IPS DF 6.9 (cell line): ENCODE data around the gene DIRAS3.
"Not testable (repeated sequence)": the region's sequence is repeated elsewhere in the genome, so short reads cannot be mapped to it uniquely, and the experiment has no call there.

Experiments
- DNase-seq: peaks from one replicate; pipeline ENCODE4 v3.0.0-alpha.2; 2013; ENCODE audit warnings: low read depth, low spot score
- H3K27ac ChIP-seq: one replicate; pipeline ENCODE4 v1.5.1; 2013; ENCODE audit warnings: low read length, control low read depth
- H3K27me3 ChIP-seq: 2 replicates; pipeline ENCODE4 v1.6.1; 2013; ENCODE audit warnings: mild to moderate bottlenecking, low read length; ENCODE audit not compliant: control insufficient read depth, insufficient read depth
- H3K36me3 ChIP-seq: 2 replicates; pipeline ENCODE4 v1.6.1; 2013; ENCODE audit warnings: low read length; ENCODE audit not compliant: control insufficient read depth, insufficient read depth
- H3K4me1 ChIP-seq: 2 replicates; pipeline ENCODE4 v1.6.1; 2013; ENCODE audit warnings: low read length; ENCODE audit not compliant: control insufficient read depth, insufficient read depth
- H3K4me3 ChIP-seq: 2 replicates; pipeline ENCODE4 v1.5.1; 2013; ENCODE audit warnings: mild to moderate bottlenecking, low read length
- H3K9me3 ChIP-seq: 2 replicates; pipeline ENCODE4 v1.6.1; 2013; ENCODE audit warnings: low read length, inconsistent platforms; ENCODE audit not compliant: control insufficient read depth, insufficient read depth
- WGBS: extraction: QIAGEN DNeasy Blood & Tissue Kit; methylation state at CpG from one replicate; pipeline ENCODE4 v1.1.7; 2013; ENCODE audit warnings: mixed read lengths, missing lambda C conversion rate; ENCODE audit not compliant: insufficient read length, insufficient coverage; 5-methylcytosine and 5-hydroxymethylcytosine counted together

The DIRAS3 gene

DNA sequence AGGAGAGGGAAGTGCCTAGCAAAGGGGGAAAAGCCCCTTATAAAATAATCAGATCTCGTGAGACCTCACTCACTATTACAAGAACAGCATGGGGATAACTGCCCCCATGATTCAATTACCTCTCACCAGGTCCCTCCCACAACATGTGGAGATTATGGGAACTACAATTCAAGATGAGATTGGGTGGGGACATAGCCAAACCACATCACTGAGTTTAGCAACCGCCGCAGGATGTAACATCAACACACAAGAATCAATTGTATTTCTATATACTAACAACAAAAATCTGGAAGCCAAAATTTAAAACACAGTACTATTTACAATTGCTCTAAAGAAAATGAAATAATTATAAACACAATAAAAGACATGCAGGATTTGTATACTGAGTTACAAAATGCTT, 21.9 kb downstream of the DIRAS3 start:
- Histone ChIP-seq H3K36me3 (no peaks in the 10 kb centered on the region), H3K4me3 (no peak overlapping the region), H3K27ac (no peak overlapping the region), H3K9me3 (no peaks in the 10 kb centered on the region), H3K27me3 (no peaks in the 10 kb centered on the region), H3K4me1 (no peaks in the 10 kb centered on the region)
- no CpG with 5 or more reads among the region's 3 CpGs for WGBS
- no peak for DNase-seq

DNA sequence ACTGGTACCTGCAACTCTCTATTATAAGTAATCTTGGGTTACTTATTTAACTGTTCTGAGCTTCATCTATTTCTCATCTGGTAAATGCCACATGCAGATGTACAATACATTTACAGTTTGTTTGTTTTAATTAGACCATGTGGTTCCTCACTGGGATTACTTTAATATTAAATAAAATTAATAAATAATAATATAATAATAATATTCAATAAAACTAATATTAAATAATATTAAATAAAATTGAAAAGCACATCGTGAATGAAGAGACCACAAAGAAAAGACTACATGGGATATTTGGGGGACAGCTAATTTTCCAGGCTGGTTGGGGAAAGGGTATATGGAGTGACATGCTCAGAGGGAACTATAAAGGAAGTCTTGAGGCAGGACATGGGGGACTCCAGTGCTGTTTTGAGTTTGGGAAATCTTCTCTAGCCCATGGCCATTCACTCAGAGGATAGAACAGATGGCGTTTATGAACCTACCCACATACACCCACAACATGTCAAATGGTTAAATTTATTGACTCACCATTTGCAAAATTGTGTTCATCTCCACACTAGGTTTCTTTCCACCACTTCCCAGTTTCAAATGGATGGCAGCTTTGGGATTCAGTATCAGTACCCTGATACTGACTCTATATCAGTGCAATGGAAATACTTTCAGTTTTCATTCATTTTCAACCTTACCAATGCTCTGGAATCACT, 25.6 kb downstream of the DIRAS3 start:
- no peak for DNase-seq
- Histone ChIP-seq H3K36me3 (no peaks in the 10 kb centered on the region), H3K4me1 (no peaks in the 10 kb centered on the region), H3K4me3 (no peak overlapping the region), H3K27ac (no peak overlapping the region), H3K27me3 (no peaks in the 10 kb centered on the region), H3K9me3 (no peaks in the 10 kb centered on the region)
- WGBS: no CpG with 5 or more reads among the region's 2 CpGs

DNA sequence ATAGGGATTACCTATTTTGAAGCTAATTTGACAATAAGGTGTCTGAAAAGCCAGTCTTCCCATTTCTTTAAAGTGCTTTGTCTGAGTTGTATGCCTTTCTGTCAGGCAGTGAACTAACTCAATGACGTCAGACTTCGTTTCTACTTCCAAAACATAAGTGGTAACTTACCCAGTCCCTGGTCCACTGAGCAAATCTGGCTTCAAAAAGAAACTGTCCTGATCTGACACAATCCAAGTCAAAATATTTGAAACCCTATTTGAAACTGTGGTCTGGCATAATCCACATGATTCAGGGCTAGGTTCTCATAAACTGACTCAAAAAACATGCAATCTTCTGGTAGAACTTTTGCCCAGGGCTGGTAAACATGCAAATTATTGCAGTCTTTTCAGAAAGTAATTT, 34.0 kb downstream of the DIRAS3 start:
- WGBS: no CpG with 5 or more reads among the region's 2 CpGs
- Histone ChIP-seq H3K36me3 (no peaks in the 10 kb centered on the region), H3K4me3 (no peak overlapping the region), H3K4me1 (no peaks in the 10 kb centered on the region), H3K27ac (no peak overlapping the region), H3K27me3 (no peaks in the 10 kb centered on the region), H3K9me3 (no peaks in the 10 kb centered on the region)
- no peak for DNase-seq

DNA sequence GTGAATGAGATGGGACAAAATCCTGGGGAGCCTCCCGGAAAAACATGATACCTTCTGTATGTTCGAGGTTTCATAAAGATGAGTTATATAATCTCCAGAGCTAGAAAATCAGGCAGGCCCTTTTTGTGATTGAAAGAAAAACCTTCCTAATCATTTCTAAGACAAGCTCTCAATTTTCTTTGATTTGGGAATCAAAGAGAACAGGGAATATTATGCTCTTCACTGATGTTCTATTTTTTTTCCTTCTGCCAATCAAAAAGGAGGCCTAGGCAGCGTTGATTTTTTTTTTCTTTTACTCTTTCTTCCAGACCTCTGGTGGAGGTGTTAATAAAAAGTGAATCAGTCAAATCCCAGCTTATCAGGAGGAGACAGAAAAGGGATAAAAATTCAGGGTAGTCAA, 34.5 kb downstream of the DIRAS3 start:
- WGBS: no CpG with 5 or more reads among the region's 3 CpGs
- Histone ChIP-seq H3K27ac (no peak overlapping the region), H3K4me1 (no peaks in the 10 kb centered on the region), H3K9me3 (no peaks in the 10 kb centered on the region), H3K4me3 (no peak overlapping the region), H3K27me3 (no peaks in the 10 kb centered on the region), H3K36me3 (no peaks in the 10 kb centered on the region)
- DNase-seq: no peak

DNA sequence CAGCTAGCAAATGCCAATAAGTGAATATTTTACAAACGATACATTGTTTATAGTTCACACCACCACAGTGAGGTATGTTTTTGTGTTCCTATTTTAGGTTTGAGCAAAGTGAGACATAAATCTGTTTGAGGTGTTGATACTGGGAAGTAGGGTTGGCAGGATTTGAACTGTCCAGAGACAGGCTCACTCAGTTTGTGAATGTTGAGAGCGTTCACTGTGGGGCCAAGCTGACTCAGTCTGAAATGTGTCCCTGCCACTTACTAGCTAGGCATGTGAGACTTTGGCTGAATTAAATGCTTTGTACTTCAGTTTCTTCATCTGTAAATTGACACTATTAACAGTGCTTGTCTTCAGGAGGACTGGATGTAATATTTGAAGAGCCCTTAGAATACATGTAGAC, 35.1 kb downstream of the DIRAS3 start:
- WGBS: no CpG with 5 or more reads among the region's 2 CpGs
- Histone ChIP-seq H3K27me3 (no peaks in the 10 kb centered on the region), H3K4me1 (no peaks in the 10 kb centered on the region), H3K27ac (no peak overlapping the region), H3K9me3 (no peaks in the 10 kb centered on the region), H3K4me3 (no peak overlapping the region), H3K36me3 (no peaks in the 10 kb centered on the region)
- DNase-seq: no peak

DNA sequence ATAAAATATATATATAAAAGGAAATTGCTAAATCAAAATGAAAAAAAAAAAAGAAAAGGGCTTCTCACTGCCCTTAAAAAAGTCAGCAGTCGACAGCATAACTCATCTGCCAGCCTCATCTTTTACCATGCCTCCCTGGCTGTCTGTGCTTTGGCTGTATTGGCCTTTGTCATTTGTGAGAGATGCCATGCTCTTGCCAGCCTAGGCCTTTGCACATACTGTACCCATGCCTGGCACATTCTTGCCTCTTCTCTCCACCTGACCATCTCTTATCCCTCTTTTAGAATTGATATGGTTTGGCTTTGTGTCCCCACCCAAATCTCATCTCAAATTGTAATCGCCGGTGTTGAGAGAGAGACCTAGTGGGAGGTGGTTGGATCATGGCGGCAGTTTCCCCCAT, 37.1 kb downstream of the DIRAS3 start:
- Histone ChIP-seq H3K27me3 (no peaks in the 10 kb centered on the region), H3K4me3 (no peak overlapping the region), H3K36me3 (no peaks in the 10 kb centered on the region), H3K9me3 (no peaks in the 10 kb centered on the region), H3K27ac (no peak overlapping the region), H3K4me1 (no peaks in the 10 kb centered on the region)
- no peak for DNase-seq
- no CpG with 5 or more reads among the region's 4 CpGs for WGBS

DNA sequence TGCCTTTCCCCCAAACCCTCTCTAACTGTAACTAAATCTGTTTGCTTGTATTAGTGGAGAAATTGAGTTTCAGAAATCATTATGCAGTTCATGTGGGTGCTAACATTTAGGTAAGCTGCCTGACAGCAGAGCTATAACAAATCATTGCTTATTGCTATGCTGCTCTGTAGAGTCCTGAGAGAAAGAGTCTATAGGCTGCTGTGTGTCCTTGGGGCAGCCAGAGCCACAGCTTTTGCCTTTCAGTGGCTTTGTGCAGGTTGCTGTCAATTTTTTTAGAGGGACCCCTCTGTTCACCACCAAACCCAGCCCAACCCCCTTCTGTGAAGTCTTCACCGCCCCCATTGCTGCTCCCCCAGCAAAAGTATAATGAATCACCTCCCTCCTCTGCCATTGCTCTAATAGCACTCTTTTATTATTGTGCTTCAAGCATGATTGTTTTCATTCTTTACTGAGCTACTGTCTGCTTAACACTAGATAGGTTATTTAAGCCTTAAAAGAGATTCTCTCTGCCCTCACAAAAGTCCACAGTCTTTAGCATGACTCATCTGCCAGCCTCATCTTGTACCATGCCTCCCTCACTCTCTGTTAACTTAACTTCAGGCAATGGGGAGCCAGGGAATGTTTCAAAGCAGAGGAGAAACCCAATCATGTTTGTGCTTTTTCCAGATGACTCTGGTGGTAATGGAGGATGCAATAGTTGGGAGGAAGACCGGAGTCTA, 38.6 kb downstream of the DIRAS3 start:
- H3K36me3 ChIP-seq: no peaks in the 10 kb centered on the region
- no CpG with 5 or more reads among the region's 2 CpGs for WGBS
- no peak overlapping the region for H3K27ac ChIP-seq
- H3K9me3 ChIP-seq: no peaks in the 10 kb centered on the region
- no peak overlapping the region for H3K4me3 ChIP-seq
- no peaks in the 10 kb centered on the region for H3K27me3 ChIP-seq
- H3K4me1 ChIP-seq: no peaks in the 10 kb centered on the region
- DNase-seq: no peak

DNA sequence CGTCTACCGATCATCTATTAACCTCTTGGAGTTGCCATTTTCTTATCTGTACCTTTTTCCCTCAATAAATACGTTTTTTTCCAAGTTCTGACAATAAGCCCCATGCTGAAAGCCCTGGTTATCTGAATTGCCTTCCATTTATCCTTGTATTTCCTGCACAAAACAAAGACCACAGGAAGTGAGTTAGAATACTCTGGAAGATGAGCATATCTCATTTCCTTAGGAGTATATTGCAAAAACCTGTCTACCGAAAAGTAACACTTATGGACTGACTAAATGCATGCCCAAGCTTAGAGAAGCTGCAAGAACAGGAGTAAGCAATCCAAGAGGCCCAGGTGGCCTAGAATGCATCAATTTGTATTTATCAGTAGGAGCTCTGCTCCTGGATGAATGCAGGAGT, 39.9 kb downstream of the DIRAS3 start:
- H3K36me3 ChIP-seq: no peaks in the 10 kb centered on the region
- H3K9me3 ChIP-seq: no peaks in the 10 kb centered on the region
- no peak for DNase-seq
- WGBS: no CpG with 5 or more reads among the region's 4 CpGs
- no peaks in the 10 kb centered on the region for H3K4me1 ChIP-seq
- H3K27me3 ChIP-seq: no peaks in the 10 kb centered on the region
- no peak overlapping the region for H3K27ac ChIP-seq
- H3K4me3 ChIP-seq: no peak overlapping the region

DNA sequence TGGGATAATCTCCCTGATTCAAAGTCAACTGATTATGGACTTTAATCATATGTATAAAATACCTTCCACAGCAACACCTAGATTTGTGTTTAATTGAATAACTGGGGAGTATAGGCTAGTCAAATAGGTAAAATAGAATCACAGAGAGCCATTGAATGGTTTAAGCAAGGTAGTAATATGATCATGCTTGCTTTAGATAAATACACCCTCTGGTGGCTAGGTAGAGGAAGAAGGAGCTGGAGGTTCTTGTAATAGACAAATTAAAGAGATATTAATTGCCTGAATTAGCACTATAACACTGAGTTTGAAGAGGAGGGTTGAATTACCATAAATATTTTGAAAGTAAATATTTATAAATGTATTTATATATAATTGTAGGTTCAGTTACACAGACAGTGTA, 40.3 kb downstream of the DIRAS3 start:
- no peaks in the 10 kb centered on the region for H3K9me3 ChIP-seq
- H3K4me1 ChIP-seq: no peaks in the 10 kb centered on the region
- H3K27ac ChIP-seq: no peak overlapping the region
- H3K4me3 ChIP-seq: no peak overlapping the region
- DNase-seq: no peak
- no peaks in the 10 kb centered on the region for H3K36me3 ChIP-seq
- no peaks in the 10 kb centered on the region for H3K27me3 ChIP-seq

DNA sequence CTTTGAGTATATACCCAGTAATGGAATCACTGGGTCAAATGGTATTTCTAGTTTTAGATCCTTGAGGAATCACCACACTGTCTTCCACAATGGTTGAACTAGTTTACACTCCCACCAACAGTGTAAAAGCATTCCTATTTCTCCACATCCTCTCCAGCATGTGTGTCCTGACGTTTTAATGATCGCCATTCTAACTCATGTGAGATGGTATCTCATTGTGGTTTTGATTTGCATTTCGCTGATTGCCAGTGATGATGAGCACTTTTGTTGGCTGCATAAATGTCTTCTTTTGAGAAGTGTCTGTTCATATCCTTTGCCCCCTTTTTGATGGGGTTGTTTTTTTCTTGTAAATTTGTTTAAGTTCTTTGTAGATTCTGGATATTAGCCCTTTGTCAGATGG, 46.8 kb downstream of the DIRAS3 start:
- H3K36me3 ChIP-seq, DNase-seq, H3K27me3 ChIP-seq, H3K4me3 ChIP-seq, H3K9me3 ChIP-seq, H3K27ac ChIP-seq, H3K4me1 ChIP-seq: not testable (repeated sequence)
- no CpG with 5 or more reads among the region's 3 CpGs for WGBS

DNA sequence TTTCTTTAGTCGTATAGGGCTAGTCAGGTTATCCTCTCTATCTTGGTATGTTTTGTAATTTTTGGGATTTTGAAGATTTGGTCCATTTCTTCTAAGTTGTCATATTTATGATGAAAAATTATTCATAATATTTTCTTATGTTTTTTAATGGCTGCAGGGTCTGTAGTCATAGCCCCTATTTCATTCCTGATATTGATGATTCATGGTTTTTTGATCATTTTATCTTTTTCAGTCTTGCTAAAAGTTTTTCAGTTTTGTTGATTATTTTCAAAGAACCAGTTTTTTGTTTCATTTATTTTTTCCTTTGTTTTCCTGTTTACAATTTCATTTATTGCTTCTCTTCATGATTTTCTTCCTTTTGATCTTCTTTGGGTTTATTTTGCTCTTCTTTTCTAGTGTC, 50.2 kb downstream of the DIRAS3 start:
- Histone ChIP-seq H3K9me3 (no peaks in the 10 kb centered on the region; the same call in 1 of the 2 replicates), H3K27ac (no peak overlapping the region)
- DNase-seq: no peak

More for the DNA sequence above, 50.2 kb downstream of the DIRAS3 start:
- Histone ChIP-seq H3K36me3 (no peaks in the 10 kb centered on the region), H3K4me1 (no peaks in the 10 kb centered on the region), H3K4me3 (no peak overlapping the region), H3K27me3 (no peaks in the 10 kb centered on the region)
- no CpG with 5 or more reads among the region's 1 CpG for WGBS
